Breast epithelium (tissue), 4 donors: ENCODE data around the gene FAF1. TPM values are rescaled to one million over a fixed set of nuclear protein-coding genes. Genes with fewer than 3 reads are reported as not detected.

ENCODE experiments used
- DNase-seq, 2 donors: peaks; one replicate each; pipeline ENCODE4 v3.0.0-alpha.2; 2019; ENCODE audit warnings: low spot score in 2 of 2
- H3K27ac ChIP-seq, 2 donors: fragments of 200-600 bp; sonication (generic) in 1 of 2; one replicate each; pipeline ENCODE4 v1.5.1; 2016 to 2019; ENCODE audit warnings: mild to moderate bottlenecking in 1 of 2
- H3K27me3 ChIP-seq, 2 donors: fragments of 200-600 bp; sonication (generic) in 1 of 2; one replicate each; pipeline versions ENCODE4 v1.5.1 to v1.6.0; 2017 to 2019; ENCODE audit warnings: control low read depth in 1 of 2, mild to moderate bottlenecking in 1 of 2
- H3K36me3 ChIP-seq: fragments of 200-600 bp; one replicate; pipeline ENCODE4 v1.5.1; 2019
- H3K4me1 ChIP-seq, 2 donors: fragments of 200-600 bp; sonication (generic); one replicate each; pipeline ENCODE4 v1.5.1; 2016 to 2019; ENCODE audit warnings: control low read depth in 1 of 2
- H3K4me3 ChIP-seq, 3 donors: fragments of 200-600 bp; sonication (generic); 1 replicate in 2 of 3; 2 replicates in 1 of 3; pipeline ENCODE4 v1.5.1; 2016 to 2019; ENCODE audit warnings: mild to moderate bottlenecking in 3 of 3, moderate library complexity in 2 of 3
- H3K9me3 ChIP-seq, 2 donors: fragments of 200-600 bp; sonication (generic) in 1 of 2; one replicate each; pipeline ENCODE4 v1.5.1; 2016 to 2019; ENCODE audit warnings: control low read depth in 1 of 2
- POLR2A ChIP-seq: fragments of 450-650 bp; IDR thresholded peaks from one replicate; pipeline ENCODE4 v1.6.1; 2016; ENCODE audit warnings: antibody characterized with exemption, mild to moderate bottlenecking, moderate library complexity
- POLR2AphosphoS5 ChIP-seq, 3 donors: sonication (generic); formaldehyde crosslinking; IDR thresholded peaks; one replicate each; pipeline ENCODE4 v1.6.1; 2017; ENCODE audit warnings: antibody characterized with exemption in 3 of 3
- intact Hi-C: fragments of 100-400 bp; cut with DNase I; formaldehyde crosslinking; loops from one replicate; pipeline ENCODE4 v1.15.1; 2023; ENCODE audit warnings: low total_unique reads
- total RNA-seq, 3 donors: library from RNA; depleted of rRNA; stranded (reverse); fragments of >200 nt; gene quantifications; one replicate each; pipeline ENCODE4 v1.1.0, GENCODE V29; 2016
- TF ChIP-seq, protein P1 (sequence below), 3 donors: fragments of 450-650 bp; IDR thresholded peaks; one replicate each; pipeline ENCODE4 v1.5.1; 2016 to 2017; ENCODE audit warnings: antibody characterized with exemption in 3 of 3, mild to moderate bottlenecking in 3 of 3, moderate library complexity in 3 of 3

The FAF1 gene
- total RNA-seq, 3 donors from 2014 or later, result 34.9 to 58.2 (median 42.0) TPM

DNA sequence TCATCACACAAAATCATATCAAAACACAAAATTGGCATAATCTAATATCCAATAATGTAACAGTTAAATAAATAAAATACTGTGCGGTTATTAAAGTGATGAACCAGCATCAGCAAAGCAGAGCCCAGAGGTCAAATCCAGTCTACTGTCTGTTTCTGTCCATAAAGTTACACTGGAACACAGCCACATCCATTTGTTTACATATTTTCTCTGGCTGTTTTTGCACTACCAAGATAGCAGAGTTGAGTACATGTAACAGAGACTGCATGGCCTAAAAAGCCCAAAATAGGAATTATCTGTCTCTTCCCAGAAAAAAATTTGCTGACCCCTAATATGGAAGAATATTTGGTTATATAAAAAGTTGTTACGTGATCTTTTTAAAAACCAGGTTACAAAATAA is 294.7 kb downstream of the FAF1 start:
- H3K9me3 ChIP-seq, result no peaks in the 10 kb centered on the region
- intact Hi-C loops, result no loop called here
- TF ChIP-seq, protein P1, sequence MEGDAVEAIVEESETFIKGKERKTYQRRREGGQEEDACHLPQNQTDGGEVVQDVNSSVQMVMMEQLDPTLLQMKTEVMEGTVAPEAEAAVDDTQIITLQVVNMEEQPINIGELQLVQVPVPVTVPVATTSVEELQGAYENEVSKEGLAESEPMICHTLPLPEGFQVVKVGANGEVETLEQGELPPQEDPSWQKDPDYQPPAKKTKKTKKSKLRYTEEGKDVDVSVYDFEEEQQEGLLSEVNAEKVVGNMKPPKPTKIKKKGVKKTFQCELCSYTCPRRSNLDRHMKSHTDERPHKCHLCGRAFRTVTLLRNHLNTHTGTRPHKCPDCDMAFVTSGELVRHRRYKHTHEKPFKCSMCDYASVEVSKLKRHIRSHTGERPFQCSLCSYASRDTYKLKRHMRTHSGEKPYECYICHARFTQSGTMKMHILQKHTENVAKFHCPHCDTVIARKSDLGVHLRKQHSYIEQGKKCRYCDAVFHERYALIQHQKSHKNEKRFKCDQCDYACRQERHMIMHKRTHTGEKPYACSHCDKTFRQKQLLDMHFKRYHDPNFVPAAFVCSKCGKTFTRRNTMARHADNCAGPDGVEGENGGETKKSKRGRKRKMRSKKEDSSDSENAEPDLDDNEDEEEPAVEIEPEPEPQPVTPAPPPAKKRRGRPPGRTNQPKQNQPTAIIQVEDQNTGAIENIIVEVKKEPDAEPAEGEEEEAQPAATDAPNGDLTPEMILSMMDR (IDR thresholded peaks at IDR 0.05), result no peak
- H3K4me3 ChIP-seq, result no peak overlapping the region
- no peaks in the 10 kb centered on the region for H3K27me3 ChIP-seq
- no peaks in the 10 kb centered on the region for H3K4me1 ChIP-seq
- H3K27ac ChIP-seq, result no peak overlapping the region
- no peak for DNase-seq
- no peaks in the 10 kb centered on the region for H3K36me3 ChIP-seq

GRCh38 chr1:50661626-50662025 is 298.4 kb downstream of the FAF1 start:
- DNase-seq, result no peak
- Histone ChIP-seq H3K4me1 (no peaks in the 10 kb centered on the region), H3K4me3 (no peak overlapping the region), H3K27ac (no peak overlapping the region), H3K36me3 (no peaks in the 10 kb centered on the region), H3K9me3 (no peaks in the 10 kb centered on the region), H3K27me3 (no peaks in the 10 kb centered on the region)
- TF ChIP-seq, protein P1 (IDR thresholded peaks at IDR 0.05), result no peak
- TF ChIP-seq POLR2A (no peak), POLR2AphosphoS5 (IDR thresholded peaks at IDR 0.05) (no peak)
- intact Hi-C loops, result no loop called here

GRCh38 chr1:50659107-50659662 is 300.9 kb downstream of the FAF1 start:
- Histone ChIP-seq H3K4me1 (no peaks in the 10 kb centered on the region), H3K27me3 (no peaks in the 10 kb centered on the region), H3K4me3 (no peak overlapping the region), H3K36me3 (no peaks in the 10 kb centered on the region), H3K27ac (no peak overlapping the region), H3K9me3 (no peaks in the 10 kb centered on the region)
- intact Hi-C loops, result no loop called here
- TF ChIP-seq, protein P1 (IDR thresholded peaks at IDR 0.05), result no peak
- no peak for TF ChIP-seq POLR2AphosphoS5 (IDR thresholded peaks at IDR 0.05)
- no peak for TF ChIP-seq POLR2A
- no peak for DNase-seq

DNA sequence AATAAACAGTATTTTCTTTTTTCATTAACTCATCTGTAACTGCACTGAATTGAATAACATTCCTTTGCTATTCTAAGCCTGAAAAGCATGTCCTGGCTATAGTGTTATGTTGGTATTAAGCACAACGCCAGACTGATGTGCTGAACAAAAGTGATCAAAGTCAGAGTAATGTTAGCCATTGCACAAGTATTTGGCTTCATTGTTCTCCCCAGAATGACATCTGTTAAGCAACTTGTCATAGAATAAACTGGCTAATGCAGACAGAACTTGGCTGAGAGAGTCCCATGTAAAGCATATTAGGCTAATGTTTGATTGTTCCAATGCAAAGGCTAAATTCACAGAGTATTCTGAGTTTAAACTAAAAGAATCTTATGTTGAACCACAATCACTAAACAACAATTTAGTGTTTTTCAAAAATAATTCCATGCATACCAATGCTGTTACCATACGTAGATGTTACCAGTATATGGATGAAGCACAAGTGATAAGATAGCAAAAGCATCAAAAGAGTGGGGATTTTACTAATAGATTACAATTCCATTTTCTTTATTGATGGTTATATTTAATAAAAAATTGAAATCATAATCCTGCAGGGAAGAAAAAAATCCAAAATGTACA is 301.5 kb downstream of the FAF1 start:
- intact Hi-C loops, result no loop called here
- TF ChIP-seq POLR2AphosphoS5 (IDR thresholded peaks at IDR 0.05) (no peak), POLR2A (no peak)
- TF ChIP-seq, protein P1 (IDR thresholded peaks at IDR 0.05), result no peak
- Histone ChIP-seq H3K27ac (no peak overlapping the region), H3K36me3 (no peaks in the 10 kb centered on the region), H3K4me1 (no peaks in the 10 kb centered on the region), H3K27me3 (no peaks in the 10 kb centered on the region), H3K4me3 (no peak overlapping the region), H3K9me3 (no peaks in the 10 kb centered on the region)
- no peak for DNase-seq

GRCh38 chr1:50656931-50657330 is 303.1 kb downstream of the FAF1 start:
- TF ChIP-seq POLR2AphosphoS5 (IDR thresholded peaks at IDR 0.05) (no peak), POLR2A (no peak)
- TF ChIP-seq, protein P1 (IDR thresholded peaks at IDR 0.05), result no peak
- intact Hi-C loops, result no loop called here
- DNase-seq, result no peak
- H3K4me1 ChIP-seq, result no peaks in the 10 kb centered on the region
- H3K27me3 ChIP-seq, result no peaks in the 10 kb centered on the region
- no peaks in the 10 kb centered on the region for H3K36me3 ChIP-seq
- no peaks in the 10 kb centered on the region for H3K9me3 ChIP-seq
- H3K27ac ChIP-seq, result no peak overlapping the region
- H3K4me3 ChIP-seq, result no peak overlapping the region
